Measurements from ENCODE around the gene NR1H2.

NR1H2 gene

DNA sequence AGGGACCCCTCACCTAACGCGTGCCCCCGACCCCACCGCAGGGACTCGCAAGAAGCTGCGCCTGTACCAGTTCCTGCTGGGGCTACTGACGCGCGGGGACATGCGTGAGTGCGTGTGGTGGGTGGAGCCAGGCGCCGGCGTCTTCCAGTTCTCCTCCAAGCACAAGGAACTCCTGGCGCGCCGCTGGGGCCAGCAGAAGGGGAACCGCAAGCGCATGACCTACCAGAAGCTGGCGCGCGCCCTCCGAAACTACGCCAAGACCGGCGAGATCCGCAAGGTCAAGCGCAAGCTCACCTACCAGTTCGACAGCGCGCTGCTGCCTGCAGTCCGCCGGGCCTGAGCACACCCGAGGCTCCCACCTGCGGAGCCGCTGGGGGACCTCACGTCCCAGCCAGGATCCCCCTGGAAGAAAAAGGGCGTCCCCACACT, 51.8 kb downstream of the NR1H2 start:
- peak; percentile 73 for DNase-seq

DNA sequence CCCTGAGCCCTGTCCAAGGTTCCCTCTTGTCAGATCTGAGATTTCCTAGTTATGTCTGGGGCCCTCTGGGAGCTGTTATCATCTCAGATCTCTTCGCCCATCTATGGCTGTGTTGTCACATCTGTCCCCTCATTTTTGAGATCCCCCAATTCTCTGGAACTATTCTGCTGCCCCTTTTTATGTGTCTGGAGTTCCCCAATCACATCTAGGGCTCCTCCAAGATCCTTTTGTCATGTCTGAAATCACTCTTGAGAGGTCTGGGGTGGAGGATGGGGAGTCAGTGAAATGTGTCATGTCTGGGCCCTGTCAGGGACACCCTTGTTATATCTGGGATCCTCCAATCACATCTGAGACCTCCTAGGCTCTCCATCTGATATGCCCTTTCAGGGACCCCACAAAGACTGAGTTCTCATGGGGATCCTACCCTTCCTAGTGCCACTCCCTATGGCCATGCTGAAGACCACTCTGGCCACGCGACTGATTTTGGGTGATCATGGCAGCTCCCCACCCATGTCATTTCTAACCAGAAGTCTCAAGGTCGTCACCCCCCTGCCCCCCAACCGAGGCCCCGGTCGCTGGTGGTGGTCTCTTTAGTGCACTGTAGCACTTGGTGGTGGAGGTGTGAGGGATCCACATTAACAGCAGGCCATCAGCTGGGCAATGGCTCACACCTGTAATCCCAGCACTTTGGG, 52.7 kb downstream of the NR1H2 start:
- no peak for DNase-seq

DNA sequence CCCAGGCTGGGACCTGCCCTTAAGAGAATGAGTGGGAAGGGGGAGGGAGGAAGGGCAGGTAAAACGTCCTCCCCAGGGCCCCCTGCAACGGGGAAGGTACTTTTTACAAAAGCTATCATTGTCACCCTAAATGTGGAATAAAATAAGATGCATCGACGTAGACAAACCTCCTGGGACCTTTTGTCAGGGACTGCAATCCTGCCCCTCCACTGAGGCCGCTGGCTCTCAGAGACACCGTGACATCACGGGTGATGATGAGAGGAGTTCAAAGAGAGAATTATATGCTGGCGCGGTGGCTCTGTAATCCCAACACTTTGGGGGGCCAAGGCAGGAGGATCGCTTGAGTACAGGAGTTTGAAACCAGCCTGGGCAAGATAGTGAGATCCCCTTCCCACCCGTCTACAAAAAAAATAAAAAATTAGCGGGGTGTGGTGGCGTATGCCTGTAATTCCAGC, 54.7 kb downstream of the NR1H2 start:
- DNase-seq: no peak

DNA sequence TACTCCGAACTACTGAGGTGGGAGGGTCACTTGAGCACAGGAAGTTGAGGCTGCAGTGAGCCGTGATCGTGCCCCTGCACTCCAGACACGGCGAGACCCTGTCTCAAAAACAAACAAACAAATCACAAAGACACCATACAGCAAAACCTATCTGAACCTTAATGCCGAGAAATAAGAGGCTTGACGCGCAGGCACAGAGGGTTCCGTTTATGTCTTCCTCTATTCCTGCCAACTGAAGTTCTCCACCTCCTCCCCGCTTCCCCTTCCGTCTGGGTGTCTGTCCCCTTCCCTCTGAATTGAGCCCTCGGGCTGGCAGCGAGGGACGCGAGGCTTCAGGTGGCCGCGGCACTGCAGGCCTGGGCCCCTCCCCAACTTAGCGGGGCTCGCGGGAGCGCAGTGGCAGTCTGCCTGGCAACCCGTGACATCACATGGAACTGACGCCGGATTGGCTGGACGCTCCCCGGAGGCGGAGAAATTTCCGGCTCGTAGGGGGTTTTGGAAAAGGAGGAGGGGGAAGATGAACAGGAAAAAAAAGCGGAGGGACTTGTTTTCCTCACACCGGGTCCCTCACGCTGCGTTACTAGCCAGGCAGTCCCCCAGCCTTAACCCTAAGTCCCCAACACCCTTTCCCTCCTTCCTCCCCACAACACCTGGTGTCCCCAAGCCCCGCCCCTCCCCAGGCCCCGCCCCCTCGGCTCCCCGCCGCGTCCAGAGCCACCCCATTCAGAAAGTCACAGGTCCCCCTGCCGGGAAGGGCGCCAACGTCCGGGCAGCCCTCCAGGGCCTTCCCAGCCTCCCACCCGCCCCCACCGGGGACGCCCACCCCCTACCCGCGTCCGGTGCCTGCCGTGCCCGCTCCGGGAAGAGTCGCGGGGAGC, 55.3 kb downstream of the NR1H2 start:
- peak; percentile 88 for DNase-seq

DNA sequence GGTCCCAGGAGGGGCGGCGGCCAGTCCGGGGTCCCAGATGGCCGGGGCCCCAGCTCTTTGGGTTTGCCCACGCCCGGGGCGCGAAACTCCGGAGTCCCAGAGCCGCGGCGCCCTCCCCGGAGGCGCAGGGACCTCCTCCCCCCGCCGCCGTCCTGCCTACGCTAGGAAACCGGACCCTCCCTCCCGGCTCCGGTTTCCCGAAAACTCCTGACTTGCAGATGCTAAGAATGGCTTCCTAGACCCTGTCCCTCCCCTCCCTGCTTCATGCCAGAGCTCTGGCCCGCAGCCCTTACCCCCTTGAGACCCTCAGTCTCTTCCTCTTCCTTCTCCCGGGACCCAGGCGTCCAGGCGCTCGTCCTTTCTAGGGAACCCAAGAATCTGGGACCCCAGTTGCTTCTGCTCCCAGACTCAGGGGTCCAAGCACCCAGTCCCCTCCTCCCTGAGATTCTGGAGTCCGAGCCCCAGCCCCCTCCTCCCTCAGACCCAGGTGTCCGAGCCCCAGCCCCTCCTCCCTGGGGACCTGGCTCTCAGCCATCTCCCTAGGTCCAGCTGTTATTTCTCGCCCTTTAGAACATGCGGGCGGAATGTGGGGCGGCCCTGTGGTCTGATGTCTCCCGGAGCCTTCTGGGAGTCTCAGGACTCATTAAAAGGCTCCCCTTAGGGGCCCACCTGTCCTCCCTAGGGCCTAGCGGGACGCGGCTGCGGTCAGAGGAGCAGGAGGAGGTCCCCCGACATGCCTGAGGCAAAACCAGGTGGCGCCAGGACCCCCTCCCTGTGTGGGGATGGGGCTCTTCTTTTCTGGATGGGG, 56.2 kb downstream of the NR1H2 start, which contains the start of gene MYBPC2:
Gene MYBPC2 (plus strand): TSS at position 672 of the 808 bp plus-strand sequence. CDS start 62 bp downstream, at position 734.
- no peak for DNase-seq

Data from GDM1 (cell line).